WERI-Rb-1 (cell line): ENCODE data around the gene CPB1.
"Not testable (repeated sequence)": the region's sequence is repeated elsewhere in the genome, so short reads cannot be mapped to it uniquely, and the experiment has no call there.

Experiments used
- DNase-seq: peaks from one replicate; pipeline ENCODE4 v3.0.0-alpha.2; 2020
- H3K27ac ChIP-seq: fragments of 250-450 bp; sonication (Bioruptor Pico); 2 replicates; pipeline ENCODE4 v1.5.1; 2020; ENCODE audit warnings: mild to moderate bottlenecking, moderate library complexity
- H3K27me3 ChIP-seq: fragments of 250-450 bp; sonication (Bioruptor Pico); 2 replicates; pipeline ENCODE4 v1.5.1; 2021; ENCODE audit warnings: mild to moderate bottlenecking, low read depth, moderate library complexity; ENCODE audit not compliant: insufficient read depth, severe bottlenecking
- H3K36me3 ChIP-seq: fragments of 250-450 bp; sonication (Bioruptor Pico); 2 replicates; pipeline ENCODE4 v1.5.1; 2020; ENCODE audit warnings: mild to moderate bottlenecking, moderate library complexity
- H3K4me3 ChIP-seq: 2 replicates; pipeline ENCODE4 v1.5.1; 2011; ENCODE audit warnings: low read depth, mild to moderate bottlenecking, control low read depth, low read length
- H3K9me3 ChIP-seq: fragments of 250-450 bp; sonication (Bioruptor Pico); 2 replicates; pipeline ENCODE4 v1.5.1; 2021; ENCODE audit warnings: mild to moderate bottlenecking, moderate library complexity; ENCODE audit not compliant: severe bottlenecking
- CTCF ChIP-seq: IDR thresholded peaks from 2 replicates; pipeline ENCODE4 v1.5.1; 2011; ENCODE audit warnings: low read depth, mild to moderate bottlenecking, control low read depth, inconsistent platforms, low read length

CPB1 gene

DNA sequence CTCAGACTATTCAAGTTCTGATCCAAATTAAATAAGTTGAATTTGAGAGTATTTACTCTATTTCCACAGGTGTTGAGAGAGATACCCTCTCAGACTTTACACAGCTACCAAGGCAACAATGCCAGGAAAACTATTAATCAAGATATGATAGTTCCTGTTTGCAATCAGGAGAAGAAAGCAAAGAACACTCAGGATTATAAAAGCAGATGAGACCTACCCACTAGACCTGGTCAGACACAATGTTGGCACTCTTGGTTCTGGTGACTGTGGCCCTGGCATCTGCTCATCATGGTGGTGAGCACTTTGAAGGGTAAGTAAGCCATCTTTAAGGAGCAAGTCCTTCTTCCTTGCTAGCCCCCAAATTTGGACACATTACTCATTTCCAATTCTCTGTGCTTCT lies at the start of gene CPB1:
Gene CPB1, plus strand, starts transcription at position 227 of the 400 bp plus-strand sequence. Its CDS starts 13 bp downstream, at position 240.
- no peak for TF ChIP-seq CTCF
- H3K36me3 ChIP-seq: no peaks in the 10 kb centered on the region
- no peaks in the 10 kb centered on the region for H3K27me3 ChIP-seq
- no peak within 1 kb of the TSS for H3K27ac ChIP-seq
- no peaks in the 10 kb centered on the region for H3K9me3 ChIP-seq
- DNase-seq: no peak
- H3K4me3 ChIP-seq: no peak within 1 kb of the TSS

- no peak overlapping the region for H3K27ac ChIP-seq
- no peaks in the 10 kb centered on the region for H3K9me3 ChIP-seq
- no peak overlapping the region for H3K4me3 ChIP-seq
- H3K27me3 ChIP-seq: no peaks in the 10 kb centered on the region
- DNase-seq: no peak
- no peak for TF ChIP-seq CTCF
- H3K36me3 ChIP-seq: no peaks in the 10 kb centered on the region
Measured at GRCh38 chr3:148778926-148779325, 48.7 kb upstream of the CPB1 start.

DNA sequence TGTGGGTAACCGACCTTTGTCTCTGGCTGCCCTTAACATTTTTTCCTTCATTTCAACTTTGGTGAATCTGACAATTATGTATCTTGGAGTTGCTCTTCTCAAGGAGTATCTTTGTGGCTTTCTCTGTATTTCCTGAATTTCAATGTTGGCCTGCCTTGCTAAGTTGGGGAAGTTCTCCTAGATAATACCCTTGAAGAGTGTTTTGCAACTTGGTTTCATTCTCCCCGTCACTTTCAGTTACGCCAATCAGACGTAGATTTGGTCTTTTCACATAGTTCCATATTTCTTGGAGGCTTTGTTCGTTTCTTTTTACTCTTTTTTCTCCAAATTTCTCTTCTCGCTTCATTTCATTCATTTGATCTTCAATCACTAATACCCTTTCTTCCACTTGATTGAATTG lies 42.6 kb upstream of the CPB1 start:
- not testable (repeated sequence) for H3K27ac ChIP-seq, DNase-seq, H3K36me3 ChIP-seq, H3K27me3 ChIP-seq, H3K4me3 ChIP-seq, H3K9me3 ChIP-seq

- H3K27me3 ChIP-seq, H3K4me3 ChIP-seq, DNase-seq, H3K27ac ChIP-seq, H3K36me3 ChIP-seq, H3K9me3 ChIP-seq: not testable (repeated sequence)
Measured at GRCh38 chr3:148786159-148786558, 41.5 kb upstream of the CPB1 start.

DNA sequence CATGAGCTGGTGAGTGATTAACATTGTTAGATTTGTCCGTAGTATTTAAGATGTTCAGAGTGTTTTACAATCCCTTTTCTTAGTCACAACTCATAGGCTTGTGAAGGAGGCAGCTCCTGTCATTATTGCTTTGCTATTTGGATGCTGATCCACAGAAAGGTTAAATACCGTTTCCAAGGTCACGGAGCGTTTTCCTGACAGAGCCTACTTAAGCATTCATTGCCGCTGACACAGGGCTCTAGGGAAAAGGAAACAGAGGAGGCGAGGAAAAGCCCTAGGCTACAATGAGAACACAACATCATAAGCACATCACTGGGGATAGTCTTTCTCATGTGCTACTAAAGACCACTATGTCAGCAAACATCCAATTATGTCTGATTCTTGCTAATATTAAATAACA lies 38.5 kb upstream of the CPB1 start:
- Histone ChIP-seq H3K27me3 (no peaks in the 10 kb centered on the region), H3K4me3 (no peak overlapping the region), H3K36me3 (no peaks in the 10 kb centered on the region), H3K9me3 (no peaks in the 10 kb centered on the region), H3K27ac (no peak overlapping the region)
- no peak for DNase-seq
- no peak for TF ChIP-seq CTCF

DNA sequence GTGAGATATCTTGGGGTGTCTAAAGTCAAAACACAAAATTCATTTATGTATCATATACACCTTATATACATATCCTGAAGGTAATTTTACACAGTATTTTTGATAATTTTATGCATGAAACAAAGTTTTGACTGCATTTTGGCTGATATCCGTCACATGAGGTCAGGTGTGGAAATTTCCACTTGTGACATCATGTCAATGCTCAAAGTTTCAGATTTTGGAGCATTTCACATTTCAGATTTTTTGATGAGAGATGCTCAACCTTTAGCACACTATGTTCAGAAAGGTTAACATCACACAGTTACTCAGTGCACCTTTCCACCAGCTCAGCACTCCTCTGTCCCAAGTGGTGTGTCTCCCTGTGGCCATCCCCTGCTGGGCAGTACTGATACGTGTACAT lies 37.7 kb upstream of the CPB1 start:
- TF ChIP-seq CTCF: no peak

GRCh38 chr3:148790370-148790769 lies 37.2 kb upstream of the CPB1 start:
- Histone ChIP-seq H3K27ac (no peak overlapping the region), H3K36me3 (no peaks in the 10 kb centered on the region), H3K27me3 (no peaks in the 10 kb centered on the region), H3K9me3 (no peaks in the 10 kb centered on the region), H3K4me3 (no peak overlapping the region)
- no peak for TF ChIP-seq CTCF
- no peak for DNase-seq

More for the DNA sequence above, 37.7 kb upstream of the CPB1 start:
- H3K36me3 ChIP-seq: no peaks in the 10 kb centered on the region
- no peak overlapping the region for H3K27ac ChIP-seq
- H3K9me3 ChIP-seq: no peaks in the 10 kb centered on the region
- H3K27me3 ChIP-seq: no peaks in the 10 kb centered on the region
- no peak overlapping the region for H3K4me3 ChIP-seq
- no peak for DNase-seq
